ENCODE measurements around the gene SLC9A3.

- TF ChIP-seq, protein P1, sequence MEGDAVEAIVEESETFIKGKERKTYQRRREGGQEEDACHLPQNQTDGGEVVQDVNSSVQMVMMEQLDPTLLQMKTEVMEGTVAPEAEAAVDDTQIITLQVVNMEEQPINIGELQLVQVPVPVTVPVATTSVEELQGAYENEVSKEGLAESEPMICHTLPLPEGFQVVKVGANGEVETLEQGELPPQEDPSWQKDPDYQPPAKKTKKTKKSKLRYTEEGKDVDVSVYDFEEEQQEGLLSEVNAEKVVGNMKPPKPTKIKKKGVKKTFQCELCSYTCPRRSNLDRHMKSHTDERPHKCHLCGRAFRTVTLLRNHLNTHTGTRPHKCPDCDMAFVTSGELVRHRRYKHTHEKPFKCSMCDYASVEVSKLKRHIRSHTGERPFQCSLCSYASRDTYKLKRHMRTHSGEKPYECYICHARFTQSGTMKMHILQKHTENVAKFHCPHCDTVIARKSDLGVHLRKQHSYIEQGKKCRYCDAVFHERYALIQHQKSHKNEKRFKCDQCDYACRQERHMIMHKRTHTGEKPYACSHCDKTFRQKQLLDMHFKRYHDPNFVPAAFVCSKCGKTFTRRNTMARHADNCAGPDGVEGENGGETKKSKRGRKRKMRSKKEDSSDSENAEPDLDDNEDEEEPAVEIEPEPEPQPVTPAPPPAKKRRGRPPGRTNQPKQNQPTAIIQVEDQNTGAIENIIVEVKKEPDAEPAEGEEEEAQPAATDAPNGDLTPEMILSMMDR (IDR thresholded peaks at IDR 0.05), result no peak
- TF ChIP-seq POLR2A (IDR thresholded peaks at IDR 0.05), result no peak
These were observed 42.5 kb upstream of the SLC9A3 start for GRCh38 chr5:566636-567309.
